22Rv1 (cell line): ENCODE results near the gene HIVEP3.

Experiments
- H3K27ac ChIP-seq: fragments of 450-650 bp; 2 replicates; pipeline ENCODE4 v1.5.1; 2017
- CTCF ChIP-seq: fragments of 450-650 bp; IDR thresholded peaks from 2 replicates; pipeline ENCODE4 v1.5.1; 2017; ENCODE audit warnings: mild to moderate bottlenecking
- ZFX ChIP-seq: fragments of 450-650 bp; IDR thresholded peaks from 2 replicates; pipeline ENCODE4 v1.6.1; 2017; ENCODE audit warnings: antibody characterized with exemption, borderline replicate concordance

The HIVEP3 gene

GRCh38 chr1:41848216-41848952 lies 70.3 kb downstream of the HIVEP3 start:
- H3K27ac ChIP-seq, result no peak overlapping the region
- TF ChIP-seq ZFX, result no peak
- TF ChIP-seq CTCF, result no peak

- TF ChIP-seq CTCF (no peak), ZFX (no peak)
- H3K27ac ChIP-seq, result no peak overlapping the region
Measured at GRCh38 chr1:41847733-41848132, 71.0 kb downstream of the HIVEP3 start.

- no peak overlapping the region for H3K27ac ChIP-seq
- TF ChIP-seq ZFX (no peak), CTCF (no peak)
Measured at GRCh38 chr1:41846625-41847405, 71.9 kb downstream of the HIVEP3 start.

- TF ChIP-seq ZFX (no peak), CTCF (no peak)
- H3K27ac ChIP-seq, result no peak overlapping the region
Measured at GRCh38 chr1:41844781-41845272, 73.9 kb downstream of the HIVEP3 start.

GRCh38 chr1:41844255-41844654 lies 74.5 kb downstream of the HIVEP3 start:
- H3K27ac ChIP-seq, result no peak overlapping the region
- TF ChIP-seq CTCF (no peak), ZFX (no peak)

- TF ChIP-seq CTCF (no peak), ZFX (no peak)
- no peak overlapping the region for H3K27ac ChIP-seq
Measured at GRCh38 chr1:41842993-41843755, 75.5 kb downstream of the HIVEP3 start.
